HG02981 (cell line): ENCODE measurements around the gene PLD5.

Experiments used
- ATAC-seq: cut with Tn5 transposase; IDR thresholded peaks from one replicate; pipeline ENCODE4 v1.9.1; 2021; ENCODE audit warnings: mild to moderate bottlenecking, moderate library complexity; ENCODE audit not compliant: unreplicated experiment

The PLD5 gene

DNA sequence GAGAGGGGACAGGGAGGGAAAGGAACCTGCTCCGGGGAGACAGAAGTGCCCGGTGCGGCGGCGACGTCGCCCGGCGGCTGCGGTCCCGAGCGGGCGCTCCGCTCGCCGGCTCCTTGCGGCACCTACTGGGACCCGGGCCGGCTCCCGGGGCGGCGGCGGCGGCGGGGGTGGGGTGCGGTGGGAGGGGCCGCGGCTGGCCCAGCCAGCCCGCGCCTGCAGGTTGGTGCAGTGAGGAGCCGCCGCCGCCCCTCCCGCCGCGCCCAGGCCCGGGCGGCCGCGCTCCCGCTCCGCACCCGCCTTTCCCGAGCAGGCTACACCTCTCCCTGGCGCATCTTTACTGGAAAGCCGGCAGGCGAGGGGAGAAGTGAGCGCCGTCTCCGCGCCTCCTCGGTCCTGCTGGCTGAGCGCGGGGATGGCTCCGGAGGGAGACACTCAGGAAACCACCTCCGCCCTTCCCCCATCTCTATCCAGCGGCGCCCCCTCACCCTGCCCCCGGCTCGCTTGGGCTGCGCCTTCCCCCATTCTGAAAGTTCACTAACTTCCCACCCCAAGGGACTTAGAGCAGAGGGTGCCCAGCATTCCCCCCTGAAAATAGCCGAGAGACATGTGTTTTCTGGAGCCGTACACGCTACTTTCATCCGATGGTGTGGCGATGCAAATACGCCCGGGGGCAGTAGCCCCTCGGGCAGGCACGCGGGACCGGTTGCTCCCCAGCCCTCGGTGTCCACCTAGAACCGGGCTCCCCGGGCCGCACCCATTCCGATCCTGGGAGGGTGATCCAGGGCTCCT lies at the start of gene PLD5:
Gene PLD5, minus strand, starts transcription at position 127 of the 789 bp plus-strand sequence.
- ATAC-seq = no peak

DNA sequence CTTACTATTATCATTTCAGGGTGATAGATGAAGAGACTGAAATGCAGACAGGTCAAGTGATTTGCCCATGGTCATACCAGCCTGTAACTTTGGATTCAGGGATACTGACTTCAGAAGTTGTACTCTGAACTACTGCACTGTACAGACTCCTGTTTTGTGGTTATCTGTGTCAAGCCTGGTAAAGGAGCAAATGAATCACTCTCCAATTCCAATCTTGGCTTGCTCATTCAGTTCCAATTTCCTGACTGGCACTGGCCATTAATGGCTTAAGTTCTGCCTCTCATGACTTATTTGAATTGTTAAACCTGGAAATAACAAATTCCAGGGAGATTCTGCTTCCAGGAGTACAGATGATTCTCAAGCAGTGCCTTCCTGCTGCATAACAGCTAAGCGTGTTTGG lies 45.4 kb upstream of the PLD5 start:
- ATAC-seq = no peak

DNA sequence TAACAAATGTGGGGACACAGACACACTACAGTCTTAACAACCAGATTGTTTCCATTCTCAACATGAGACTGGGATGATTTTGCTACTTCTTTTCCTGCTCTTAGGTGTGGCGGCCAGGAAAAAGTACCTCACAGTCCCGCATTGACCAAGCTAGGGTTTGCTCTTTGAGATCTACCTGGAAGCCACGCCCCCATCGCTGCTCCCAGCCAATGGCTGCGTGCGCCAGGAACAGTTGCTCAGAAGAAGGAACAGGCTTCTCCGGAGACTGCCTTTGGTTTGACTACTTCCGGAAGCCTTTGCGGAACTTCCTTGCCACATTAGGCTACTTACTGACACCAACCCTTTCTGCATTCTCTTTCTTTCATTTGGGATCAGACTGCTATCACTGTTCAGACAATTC lies 44.2 kb upstream of the PLD5 start:
- no peak for ATAC-seq

DNA sequence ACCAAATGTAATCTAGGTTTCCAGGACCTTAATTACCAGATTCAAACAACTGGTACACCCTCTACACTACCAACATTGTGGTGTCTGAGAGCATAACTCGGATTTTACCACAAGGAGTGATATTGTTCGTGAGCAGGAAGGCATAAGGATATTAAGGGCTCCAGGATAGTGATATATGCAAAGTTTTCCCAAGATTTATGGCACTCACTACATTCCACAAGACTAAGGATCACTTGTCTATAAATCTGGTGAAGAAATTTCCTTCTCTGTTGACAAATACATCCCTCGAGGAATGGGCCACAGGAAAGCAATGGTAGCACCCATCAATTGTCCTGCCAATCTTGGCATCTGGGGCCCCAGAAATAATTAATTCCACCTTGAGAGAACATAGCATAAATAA lies 43.1 kb upstream of the PLD5 start:
- ATAC-seq = no peak

DNA sequence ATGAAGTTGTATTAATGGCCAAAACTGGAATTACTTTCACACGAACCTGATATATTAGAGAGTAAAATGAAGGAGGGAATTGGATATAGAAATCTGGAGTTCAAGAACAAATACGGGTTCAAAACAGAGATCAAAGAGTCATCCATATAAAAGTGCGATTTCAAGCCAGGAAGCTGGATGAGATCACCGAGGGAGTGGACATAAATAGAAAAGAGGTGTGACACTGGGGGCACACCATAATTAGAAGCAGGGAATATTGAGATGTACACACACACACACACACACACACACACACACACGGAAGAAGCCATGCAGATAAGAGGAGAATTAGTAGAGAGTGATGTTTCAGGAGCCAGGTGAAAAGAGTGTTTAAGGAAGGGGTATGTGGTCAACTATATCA lies 32.3 kb upstream of the PLD5 start:
- no peak for ATAC-seq

DNA sequence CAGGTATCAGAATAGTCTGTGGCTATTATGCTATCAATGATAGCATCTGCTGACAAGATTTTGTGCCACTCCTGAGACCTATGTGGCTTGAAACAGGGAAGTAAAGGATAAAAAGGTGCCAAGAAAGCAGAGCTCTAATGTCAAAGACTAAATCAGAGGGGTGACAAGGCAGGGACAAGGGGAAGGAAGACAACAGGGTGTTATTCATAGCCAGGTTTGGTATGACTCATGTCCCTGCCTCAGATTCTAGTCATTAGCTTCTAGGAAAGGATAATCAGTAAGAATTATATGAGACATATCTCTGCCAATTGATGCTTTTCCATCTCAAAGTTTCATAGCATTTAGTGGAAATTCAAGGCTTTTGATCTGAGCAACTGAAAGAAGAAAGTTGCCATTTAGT lies 31.8 kb upstream of the PLD5 start:
- no peak for ATAC-seq

DNA sequence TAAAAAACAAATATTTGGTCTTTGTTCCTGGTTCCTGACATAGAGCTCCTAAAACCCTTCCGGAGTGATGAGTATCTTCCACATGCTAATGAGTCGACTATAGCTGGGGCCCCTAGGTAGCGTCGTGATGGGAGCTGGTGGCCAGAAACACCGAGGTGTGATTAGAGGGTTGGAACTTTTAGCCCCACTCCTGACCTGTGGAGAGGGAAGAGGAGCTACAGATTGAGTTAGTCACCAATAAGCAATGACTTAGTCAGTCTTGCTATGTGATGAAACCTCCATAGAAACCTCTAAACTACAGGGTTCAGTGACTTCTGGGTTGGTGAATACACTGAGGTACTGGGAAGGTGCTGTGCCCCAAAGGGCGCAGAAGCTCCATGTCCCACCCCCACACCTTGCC lies 30.1 kb upstream of the PLD5 start:
- ATAC-seq = no peak

DNA sequence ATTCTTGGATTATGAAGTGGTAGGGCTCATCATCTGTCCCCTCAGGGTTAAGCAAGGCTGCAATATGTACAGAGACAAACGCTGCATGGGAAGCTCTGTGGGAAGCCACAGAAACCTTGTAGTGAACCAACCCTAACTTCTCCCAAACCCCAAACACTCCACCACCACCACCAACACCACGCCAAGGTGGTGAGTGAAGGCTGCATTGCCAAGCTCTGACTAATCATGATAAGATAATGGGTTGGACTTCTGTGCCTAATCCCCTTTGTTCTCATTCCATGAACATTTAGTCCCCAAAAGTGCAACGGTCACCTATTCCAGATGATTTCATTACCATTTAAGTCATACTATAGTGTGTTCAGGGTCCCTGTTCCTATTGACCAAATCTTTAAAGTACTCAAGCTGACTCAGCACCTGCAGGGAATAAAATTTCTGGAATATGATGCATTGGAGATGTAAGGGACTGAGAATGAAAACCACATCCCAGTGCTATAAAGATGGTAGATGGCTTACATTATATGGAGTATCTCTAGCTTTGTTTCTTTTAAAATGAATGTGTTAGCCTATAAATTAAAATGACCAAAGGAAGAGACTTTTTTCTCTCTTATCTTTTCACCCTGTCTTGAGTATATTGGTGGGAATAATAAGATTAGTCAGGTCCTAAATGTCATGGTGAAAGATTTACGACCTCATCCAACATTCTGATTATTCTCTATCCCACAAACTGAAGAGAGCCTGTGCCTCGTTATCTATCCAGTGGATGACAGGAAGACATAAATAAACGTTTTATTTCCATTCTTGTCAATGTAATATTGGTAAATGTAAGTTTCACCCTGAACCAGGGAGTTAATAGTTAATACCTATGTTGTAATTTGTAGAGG lies 22.6 kb upstream of the PLD5 start:
- ATAC-seq = no peak

DNA sequence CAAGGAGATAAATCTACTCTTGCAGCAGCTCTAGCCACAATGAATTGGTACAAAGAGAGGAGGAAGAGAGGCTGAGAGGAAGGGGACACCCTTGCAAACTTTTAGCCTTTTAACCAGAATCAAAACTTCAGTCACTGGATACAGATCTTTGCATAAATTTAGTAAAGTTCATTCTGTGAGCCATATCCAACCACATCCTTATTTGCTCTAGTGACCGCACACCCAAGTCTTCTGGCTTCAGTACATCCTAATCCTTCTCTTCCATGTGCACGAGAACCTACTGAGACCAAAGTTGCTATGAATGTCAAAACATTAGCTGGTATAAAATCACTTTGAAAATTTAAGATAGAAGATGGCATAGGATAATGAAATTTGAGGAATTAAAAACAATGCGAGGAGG lies 21.9 kb upstream of the PLD5 start:
- ATAC-seq = no peak

DNA sequence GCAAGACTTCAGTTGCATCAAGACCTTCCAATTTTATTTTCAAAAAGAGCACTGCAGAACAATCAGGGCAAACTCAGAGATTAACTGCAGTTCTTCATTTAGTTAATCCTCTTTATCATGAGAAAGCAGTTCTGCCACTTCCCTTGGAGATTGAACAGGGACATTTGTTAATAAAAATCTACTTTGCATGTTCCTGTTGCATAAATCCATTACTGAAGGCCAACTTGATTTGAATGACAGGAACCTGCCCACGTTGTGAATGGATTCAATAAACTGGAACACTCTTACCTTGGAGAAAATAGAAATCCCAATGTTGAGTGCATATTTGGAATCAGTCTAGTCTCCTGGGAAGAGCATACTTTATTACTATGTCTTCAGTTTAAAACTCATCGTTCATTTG lies 19.6 kb upstream of the PLD5 start:
- no peak for ATAC-seq

DNA sequence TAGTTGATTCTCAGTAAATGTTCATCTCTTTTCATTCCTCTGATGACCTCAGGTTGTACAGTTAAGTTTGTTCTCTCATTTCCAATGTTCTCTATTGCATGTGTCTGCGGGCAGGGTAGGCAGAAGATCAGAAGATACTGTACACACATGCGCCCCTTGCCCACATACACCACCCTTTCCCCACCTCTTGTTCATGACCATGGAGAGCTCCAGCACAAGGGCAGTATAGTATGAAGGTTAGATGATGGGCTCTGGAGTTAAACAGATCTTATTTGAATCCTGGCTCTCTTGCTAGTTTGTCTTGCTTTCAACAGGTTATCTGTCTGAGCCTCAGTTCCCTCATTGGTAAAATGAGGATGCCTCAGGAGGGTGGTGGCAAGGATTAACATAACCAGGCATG lies 17.8 kb upstream of the PLD5 start:
- no peak for ATAC-seq

DNA sequence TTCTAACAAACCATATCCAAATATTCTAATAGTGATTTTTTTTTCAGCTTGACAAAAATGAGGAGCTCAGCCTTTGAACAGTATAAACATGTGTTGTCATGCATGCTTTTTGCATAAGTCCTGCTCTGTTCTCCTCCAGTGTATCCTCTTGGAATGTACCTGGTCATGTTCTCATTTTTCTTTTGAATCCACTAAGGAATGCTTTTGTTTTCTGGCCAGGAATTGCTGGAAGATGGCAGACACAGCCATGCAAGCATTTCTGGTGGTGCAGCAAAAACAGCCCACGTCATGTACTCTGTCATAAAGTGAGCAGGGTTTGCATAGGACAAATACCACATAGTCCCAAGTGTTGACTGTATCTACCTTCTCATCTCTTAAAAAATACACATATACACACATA lies 11.5 kb upstream of the PLD5 start:
- no peak for ATAC-seq

DNA sequence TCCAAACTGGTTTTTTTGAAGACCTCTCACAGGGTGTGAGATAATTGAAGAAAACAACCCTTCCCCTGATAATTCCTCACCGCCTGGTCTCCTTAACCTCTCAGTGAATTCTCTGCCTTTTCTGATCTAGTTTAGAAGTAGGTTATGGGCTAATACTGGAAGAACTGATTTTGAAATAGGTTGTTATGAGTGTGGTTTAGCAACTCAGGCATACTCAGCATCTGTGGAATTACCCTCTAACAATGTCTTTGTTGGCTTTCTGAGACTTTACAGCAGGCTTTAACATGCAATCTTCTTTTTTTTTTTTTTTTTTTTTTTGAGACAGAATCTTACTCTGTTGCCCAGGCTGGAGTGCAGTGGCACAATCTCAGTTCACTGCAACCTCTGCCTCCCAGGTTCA lies 10.3 kb upstream of the PLD5 start:
- no peak for ATAC-seq

DNA sequence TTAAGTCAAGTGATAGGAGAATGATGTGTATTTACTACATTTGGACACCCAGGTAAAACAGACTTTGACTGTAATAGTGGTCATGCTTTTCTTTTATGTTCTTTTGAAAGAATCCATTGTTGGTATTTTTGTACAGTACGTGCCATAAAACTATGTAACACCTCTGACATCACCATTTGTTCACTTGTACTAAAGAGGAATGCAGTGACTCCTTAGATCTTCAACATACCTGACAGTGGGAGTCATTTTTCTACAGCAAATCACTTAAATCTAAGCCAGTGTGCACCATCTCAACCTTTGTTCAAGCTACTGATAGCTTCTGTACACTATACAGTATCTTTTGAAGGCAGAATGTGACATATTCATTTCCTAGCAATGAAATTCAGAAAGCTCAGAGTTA lies 6.3 kb upstream of the PLD5 start:
- no peak for ATAC-seq

DNA sequence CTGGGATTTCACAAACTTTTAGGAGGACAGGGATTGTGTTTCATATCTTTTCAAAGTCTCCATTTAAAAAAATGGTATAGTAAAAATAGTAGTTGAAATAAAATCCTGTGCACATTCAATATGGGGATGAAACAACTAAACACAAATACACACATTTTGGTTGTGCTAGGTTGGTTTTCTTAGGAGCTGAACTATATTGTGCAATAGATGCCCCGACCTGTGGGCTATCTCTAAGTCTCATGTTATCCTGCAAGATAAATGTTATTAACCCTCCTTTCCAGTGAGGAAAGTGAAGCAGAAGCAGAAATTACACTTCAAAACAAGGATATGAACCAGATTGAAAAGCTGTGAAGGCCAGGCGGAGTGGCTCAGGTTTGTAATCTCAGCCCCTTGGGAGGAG lies 1.3 kb upstream of the PLD5 start:
- ATAC-seq = no peak

DNA sequence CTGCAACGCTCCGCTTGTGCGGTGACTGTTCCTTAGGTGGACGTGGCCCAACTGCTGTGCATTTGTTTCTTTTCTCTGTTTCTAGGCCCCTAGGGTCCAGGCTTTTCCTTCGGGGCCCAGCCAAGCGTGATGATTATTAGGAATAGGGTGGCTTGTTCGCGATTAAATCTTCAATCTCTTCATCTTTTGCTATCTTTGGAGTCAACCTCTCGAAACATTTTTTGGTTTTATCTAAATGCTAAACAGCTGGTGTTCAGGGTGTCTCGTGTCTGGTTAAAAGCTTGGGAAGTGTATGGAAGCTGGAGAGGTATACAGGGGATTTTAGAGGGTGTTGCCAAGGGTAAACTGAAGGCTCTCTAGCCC lies 844 bp upstream of the PLD5 start:
- no peak for ATAC-seq

DNA sequence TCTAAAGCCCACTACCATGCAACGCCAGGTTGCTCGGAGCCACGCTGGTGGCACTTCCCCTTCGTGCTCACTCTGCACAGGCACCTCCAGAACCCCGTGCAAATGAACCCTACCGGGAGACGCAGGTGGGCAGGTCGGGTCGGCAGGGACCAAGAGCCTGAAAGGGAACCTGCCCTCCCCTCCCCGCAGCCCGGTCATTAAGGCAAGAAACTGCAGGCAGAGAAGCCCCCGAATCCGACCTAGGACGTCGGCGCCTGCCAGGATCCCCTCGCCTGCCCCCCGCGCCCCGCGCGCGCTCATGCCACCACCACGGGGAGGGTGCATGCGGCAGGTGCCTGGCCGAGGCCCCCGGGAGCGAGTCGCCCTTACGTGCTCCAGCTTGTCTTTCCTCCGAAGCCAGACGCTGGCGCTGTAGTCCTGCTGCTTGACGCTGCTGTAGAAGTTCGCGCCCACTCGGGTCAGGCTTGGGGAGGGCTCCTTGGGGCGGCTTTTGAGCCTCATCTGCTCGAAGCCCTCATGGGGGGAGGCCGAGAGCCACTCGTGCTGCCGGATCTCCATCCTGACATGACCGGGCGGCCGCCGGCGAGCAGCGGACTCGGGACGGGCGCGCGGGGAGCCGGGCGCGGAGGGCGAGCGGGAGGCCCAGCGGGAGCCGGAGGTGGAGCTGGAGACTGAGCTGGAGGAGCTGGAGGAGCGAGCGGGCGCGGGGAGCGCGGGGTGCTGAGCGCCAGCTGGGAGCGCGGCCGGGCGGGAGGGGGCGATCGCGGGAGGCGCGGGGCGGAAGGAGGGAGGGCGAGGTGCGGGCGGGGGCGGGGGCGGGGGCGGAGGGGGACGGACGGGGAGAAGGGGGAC lies 552 bp downstream of the PLD5 start:
- ATAC-seq = no peak

DNA sequence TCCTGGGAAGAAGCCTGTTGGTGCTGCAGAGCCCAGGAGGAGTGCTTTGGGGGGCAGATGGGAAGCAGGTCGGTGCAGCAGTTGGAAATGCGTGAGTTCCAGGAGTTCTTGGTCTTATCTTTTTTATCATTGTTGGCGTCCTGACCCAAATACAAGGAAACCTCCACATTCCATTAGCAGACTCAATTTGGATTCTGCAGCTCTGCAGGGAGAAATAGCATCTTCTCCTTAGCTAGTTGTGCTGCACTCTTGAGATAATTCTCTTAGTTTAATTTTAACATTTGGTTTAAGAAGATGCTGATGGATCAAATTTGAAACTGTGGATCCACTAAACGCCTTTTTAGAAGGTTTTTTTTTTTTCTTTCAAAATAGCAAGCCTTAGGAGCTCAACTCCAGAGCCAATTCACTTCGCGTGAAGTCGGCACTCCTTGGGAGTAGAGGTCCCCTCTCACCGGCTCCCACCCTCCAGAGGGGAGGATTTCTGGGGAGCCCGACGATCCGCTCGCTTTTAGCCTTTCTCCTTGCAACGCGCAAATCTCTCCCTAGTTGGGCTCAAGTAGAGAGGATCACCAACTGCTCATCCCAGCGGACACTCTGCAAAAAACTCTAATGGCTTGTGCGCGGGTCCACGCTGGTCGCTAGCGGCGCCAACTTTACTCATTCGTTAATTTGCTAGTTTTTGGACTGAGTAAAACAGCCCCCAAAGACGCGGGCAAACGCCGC lies 1.3 kb downstream of the PLD5 start:
- ATAC-seq = no peak

DNA sequence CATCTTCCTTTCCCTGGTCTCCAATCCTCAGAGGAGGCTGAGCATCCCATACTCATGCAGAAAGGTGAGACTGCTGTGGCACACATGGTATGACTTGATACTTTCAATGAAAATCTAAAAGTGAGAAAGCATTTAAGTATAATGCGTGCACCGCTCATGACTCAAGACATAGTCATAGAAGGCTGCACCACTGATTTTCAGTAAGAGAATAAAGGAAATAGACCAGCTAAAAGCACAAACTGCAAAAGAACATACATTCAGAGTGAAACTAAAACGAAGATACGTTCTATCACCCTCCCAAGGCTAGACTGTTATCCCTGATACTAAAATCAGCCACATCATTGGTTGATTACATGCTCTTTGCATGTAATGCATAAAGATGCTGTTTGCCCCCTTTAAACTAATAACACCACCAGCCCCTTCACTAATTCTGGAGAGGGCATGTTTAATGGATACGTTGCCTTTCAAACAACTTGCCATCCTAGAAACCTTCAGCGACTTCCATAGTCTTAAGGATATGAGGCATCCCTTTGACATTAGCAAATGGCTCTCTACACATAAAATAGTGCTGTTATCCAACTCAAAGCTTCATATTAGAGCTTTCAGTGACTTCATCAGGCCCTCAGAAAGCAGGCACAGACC lies 2.1 kb downstream of the PLD5 start:
- no peak for ATAC-seq

DNA sequence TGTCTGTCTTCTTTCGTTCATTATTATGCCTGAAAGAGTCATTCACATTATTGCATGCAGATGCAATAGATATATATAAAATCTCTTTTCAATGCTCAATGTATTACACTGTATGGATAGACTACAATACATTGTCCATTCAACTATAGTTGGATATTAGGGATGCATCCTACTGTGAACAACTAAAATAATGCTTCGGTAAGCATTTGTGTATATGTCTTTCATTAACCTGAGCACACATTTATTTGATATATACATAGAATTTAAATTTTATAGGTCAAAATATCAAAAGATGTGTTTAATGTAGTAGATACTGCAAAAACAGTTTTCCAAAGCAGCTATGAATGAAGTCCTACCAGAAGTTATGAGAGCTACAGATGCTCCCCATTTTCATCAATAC lies 8.9 kb downstream of the PLD5 start:
- no peak for ATAC-seq
